ENCODE measurements around the gene RELT.

GRCh38 chr11:73363147-73363546 lies 13.1 kb upstream of the RELT start:
- TF ChIP-seq POLR2A (IDR thresholded peaks at IDR 0.05) (no peak), POLR2AphosphoS5 (IDR thresholded peaks at IDR 0.05) (no peak)
- TF ChIP-seq, protein P1, sequence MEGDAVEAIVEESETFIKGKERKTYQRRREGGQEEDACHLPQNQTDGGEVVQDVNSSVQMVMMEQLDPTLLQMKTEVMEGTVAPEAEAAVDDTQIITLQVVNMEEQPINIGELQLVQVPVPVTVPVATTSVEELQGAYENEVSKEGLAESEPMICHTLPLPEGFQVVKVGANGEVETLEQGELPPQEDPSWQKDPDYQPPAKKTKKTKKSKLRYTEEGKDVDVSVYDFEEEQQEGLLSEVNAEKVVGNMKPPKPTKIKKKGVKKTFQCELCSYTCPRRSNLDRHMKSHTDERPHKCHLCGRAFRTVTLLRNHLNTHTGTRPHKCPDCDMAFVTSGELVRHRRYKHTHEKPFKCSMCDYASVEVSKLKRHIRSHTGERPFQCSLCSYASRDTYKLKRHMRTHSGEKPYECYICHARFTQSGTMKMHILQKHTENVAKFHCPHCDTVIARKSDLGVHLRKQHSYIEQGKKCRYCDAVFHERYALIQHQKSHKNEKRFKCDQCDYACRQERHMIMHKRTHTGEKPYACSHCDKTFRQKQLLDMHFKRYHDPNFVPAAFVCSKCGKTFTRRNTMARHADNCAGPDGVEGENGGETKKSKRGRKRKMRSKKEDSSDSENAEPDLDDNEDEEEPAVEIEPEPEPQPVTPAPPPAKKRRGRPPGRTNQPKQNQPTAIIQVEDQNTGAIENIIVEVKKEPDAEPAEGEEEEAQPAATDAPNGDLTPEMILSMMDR (IDR thresholded peaks at IDR 0.05 in 8 of 11, conservative IDR thresholded peaks at IDR 0.05 in 3 of 11), result no peak

Data from spleen (tissue), 7 donors.